K562 (cell line): ENCODE data around the gene TMEM41A. TPM values are rescaled to one million over a fixed set of nuclear protein-coding genes. Genes with fewer than 3 reads are reported as not detected.

Experiments used
- ATF4 ChIP-seq: fragments of 450-650 bp; formaldehyde crosslinking; IDR thresholded peaks from 2 replicates; pipeline ENCODE4 v1.4.0; 2022; ENCODE audit warnings: mild to moderate bottlenecking, moderate library complexity
- CAMTA2 ChIP-seq: fragments of 250-450 bp; sonication (Bioruptor Pico); conservative IDR thresholded peaks from 2 replicates; pipeline ENCODE4 v1.5.1; 2022
- CXXC5 ChIP-seq: fragments of 250-450 bp; sonication (Bioruptor Pico); IDR thresholded peaks from 2 replicates; pipeline ENCODE4 v1.8.0; 2022; ENCODE audit warnings: inconsistent platforms, mild to moderate bottlenecking, moderate library complexity
- DMBX1 ChIP-seq: fragments of 250-450 bp; sonication (Bioruptor Pico); IDR thresholded peaks from 2 replicates; pipeline ENCODE4 v1.8.0; 2022; ENCODE audit warnings: inconsistent platforms, mild to moderate bottlenecking, moderate library complexity, borderline replicate concordance
- ELK1 ChIP-seq: sonication (generic); formaldehyde crosslinking; IDR thresholded peaks from 2 replicates; pipeline ENCODE4 v1.8.1; 2022; ENCODE audit warnings: missing genetic modification reagents
- HEY1 ChIP-seq: fragments of 250-450 bp; sonication (Bioruptor Pico); IDR thresholded peaks from 2 replicates; pipeline ENCODE4 v1.5.0; 2020; ENCODE audit warnings: mild to moderate bottlenecking, moderate library complexity, borderline replicate concordance
- KAT8 ChIP-seq: fragments of 450-650 bp; IDR thresholded peaks from 2 replicates; pipeline ENCODE4 v1.6.1; 2016; ENCODE audit warnings: low read depth, mild to moderate bottlenecking
- KLF6 ChIP-seq: fragments of 250-450 bp; sonication (Bioruptor Pico); IDR thresholded peaks from 2 replicates; pipeline ENCODE4 v1.4.0; 2020; ENCODE audit warnings: mild to moderate bottlenecking, moderate library complexity, borderline replicate concordance
- MTA1 ChIP-seq: fragments of 450-650 bp; IDR thresholded peaks from 2 replicates; pipeline ENCODE4 v1.6.1; 2017; ENCODE audit warnings: borderline replicate concordance
- MTA3 ChIP-seq: fragments of 450-650 bp; formaldehyde crosslinking; IDR thresholded peaks from 2 replicates; pipeline ENCODE4 v1.6.1; 2017; ENCODE audit warnings: mild to moderate bottlenecking, borderline replicate concordance
- NFYB ChIP-seq: IDR thresholded peaks from 2 replicates; pipeline ENCODE4 v1.6.1; 2011; ENCODE audit warnings: mild to moderate bottlenecking, moderate library complexity; ENCODE audit not compliant: insufficient read length; ENCODE audit errors: extremely low read depth
- NR2C1 ChIP-seq, 2 experiments: fragments of 450-650 bp; IDR thresholded peaks; 2 replicates each; pipeline ENCODE4 v1.6.1; 2017; ENCODE audit warnings: mild to moderate bottlenecking in 2 of 2, antibody characterized with exemption in 1 of 2, inconsistent platforms in 1 of 2, missing compliant biosample characterization in 1 of 2, missing genetic modification characterization in 1 of 2
- PHF21A ChIP-seq: fragments of 450-650 bp; IDR thresholded peaks from 2 replicates; pipeline ENCODE4 v1.6.1; 2017; ENCODE audit warnings: low read depth, borderline replicate concordance
- POLR2B ChIP-seq: fragments of 450-650 bp; IDR thresholded peaks from 2 replicates; pipeline ENCODE4 v1.6.1; 2018; ENCODE audit warnings: low read depth; ENCODE audit not compliant: partially characterized antibody
- PRPF4 ChIP-seq: fragments of 200-400 bp; formaldehyde crosslinking; IDR thresholded peaks from one replicate; pipeline ENCODE4 v1.6.1; 2017; ENCODE audit warnings: low read length, low read depth, mild to moderate bottlenecking; ENCODE audit not compliant: insufficient read depth, poor library complexity, severe bottlenecking
- SMAD4 ChIP-seq: fragments of 250-450 bp; sonication (Bioruptor Pico); conservative IDR thresholded peaks from 2 replicates; pipeline ENCODE4 v1.8.0; 2021; ENCODE audit warnings: inconsistent platforms, mild to moderate bottlenecking, moderate library complexity
- TARDBP ChIP-seq: fragments of 450-650 bp; IDR thresholded peaks from 2 replicates; pipeline ENCODE4 v1.6.1; 2016
- TRIM24 ChIP-seq, 2 experiments: fragments of 450-650 bp; IDR thresholded peaks; 2 replicates each; pipeline ENCODE4 v1.6.1; 2016
- ZNF124 ChIP-seq: sonication (generic); formaldehyde crosslinking; IDR thresholded peaks from 2 replicates; pipeline ENCODE4 v1.8.1; 2022; ENCODE audit warnings: missing genetic modification reagents
- ZNF253 ChIP-seq: fragments of 250-450 bp; sonication (Bioruptor Pico); conservative IDR thresholded peaks from 2 replicates; pipeline ENCODE4 v1.6.1; 2021; ENCODE audit warnings: mild to moderate bottlenecking
- ZNF277 ChIP-seq: fragments of 250-450 bp; sonication (Bioruptor Pico); IDR thresholded peaks from 2 replicates; pipeline ENCODE4 v1.8.0; 2022; ENCODE audit warnings: inconsistent platforms, mild to moderate bottlenecking, moderate library complexity, borderline replicate concordance
- ZNF444 ChIP-seq: fragments of 250-450 bp; sonication (Bioruptor Pico); IDR thresholded peaks from 2 replicates; pipeline ENCODE4 v1.4.0; 2020; ENCODE audit warnings: mild to moderate bottlenecking, moderate library complexity
- ZNF766 ChIP-seq: fragments of 200-800 bp; sonication (Bioruptor generic); conservative IDR thresholded peaks from 2 replicates; pipeline ENCODE4 v1.6.1; 2016; ENCODE audit warnings: missing genetic modification characterization, missing compliant biosample characterization
- ZSCAN32 ChIP-seq: fragments of 450-650 bp; formaldehyde crosslinking; IDR thresholded peaks from 2 replicates; pipeline ENCODE4 v1.4.0; 2020; ENCODE audit warnings: mild to moderate bottlenecking, moderate library complexity
- polyA plus RNA-seq, 8 experiments: library from polyadenylated mRNA; depleted of rRNA in 4 of 8; stranded (reverse) in 5 of 8; unstranded in 3 of 8; fragments of >200 nt; fragmentation: Nextera tagmentation in 2 of 8; fragmentation: Illumina TruSeq in 1 of 8; extraction: Ambion mirVana in 2 of 8; extraction: Trizol in 1 of 8; gene quantifications; 2 replicates each; pipeline versions ENCODE4 v1.2.1 to v1.2.3, GENCODE V29; 2011 to 2014; ENCODE audit warnings: inconsistent platforms in 1 of 8, missing spikeins in 1 of 8
- total RNA-seq, 7 experiments: library from RNA; depleted of rRNA in 6 of 7; stranded (reverse); fragments of >200 nt in 6 of 7; fragmentation: Illumina TruSeq in 2 of 7; extraction: Trizol in 2 of 7; gene quantifications; 2 replicates each; pipeline versions ENCODE4 v1.2.1 to v1.2.3, GENCODE V29; 2011 to 2021; ENCODE audit warnings: low replicate concordance in 1 of 7

TMEM41A gene
- total and polyA plus RNA-seq, 9 of the 15 experiments (the other 6 are each of a cell fraction or from before 2014, with no cell fraction given): 22.5 to 65.9 (median 31.5) TPM

GRCh38 chr3:185484296-185484695, 14.5 kb downstream of the TMEM41A start (continued):
- no peak for TF ChIP-seq ELK1 (CRISPR knock-in tag)
- TF ChIP-seq ZNF766 (CRISPR knock-in tag): 0 out of 2 replicates have a peak, but pooled peaks have one; percentile 17
- TF ChIP-seq CXXC5 (CRISPR knock-in tag): peak; percentile 58; the same call in 1 of the 2 replicates
- no peak for TF ChIP-seq HEY1 (CRISPR knock-in tag)
- no peak for TF ChIP-seq CAMTA2 (CRISPR knock-in tag)
- TF ChIP-seq POLR2B: no peak
- TF ChIP-seq KAT8: no peak
- no peak for TF ChIP-seq PRPF4
- no peak for TF ChIP-seq NR2C1 (IDR thresholded peaks at IDR 0.05)
- 0 out of 2 replicates have a peak, but pooled peaks have one; percentile 42 for TF ChIP-seq NR2C1 (tag; IDR thresholded peaks at IDR 0.05)
- TF ChIP-seq SMAD4 (CRISPR knock-in tag): peak; percentile 61
- TF ChIP-seq TARDBP: no peak
- TF ChIP-seq MTA1: no peak
- peak; percentile 69 for TF ChIP-seq DMBX1 (CRISPR knock-in tag)
- TF ChIP-seq KLF6 (CRISPR knock-in tag): 0 out of 2 replicates have a peak, but pooled peaks have one; percentile 30
- TF ChIP-seq MTA3: no peak
- TF ChIP-seq PHF21A: no peak
- no peak for TF ChIP-seq TRIM24 (IDR thresholded peaks at IDR 0.05)
- TF ChIP-seq NFYB: no peak
- TF ChIP-seq ZNF277 (CRISPR knock-in tag): no peak
- TF ChIP-seq ZSCAN32 (CRISPR knock-in tag): peak; percentile 68; the same call in 1 of the 2 replicates
- no peak for TF ChIP-seq ZNF444
- no peak for TF ChIP-seq ZNF253 (CRISPR knock-in tag)
- no peak for TF ChIP-seq ZNF124 (CRISPR knock-in tag)
- TF ChIP-seq ATF4: peak; percentile 66; the same call in 1 of the 2 replicates
